Endothelial cell of umbilical vein (primary cell): Measurements from ENCODE around the gene SYT14.

Experiments used
- CTCF ChIP-seq, 2 donors: IDR thresholded peaks; 1 replicate in 1 of 2; 2 replicates in 1 of 2; pipeline ENCODE4 v1.5.1; 2011; ENCODE audit warnings: low read length in 2 of 2, mild to moderate bottlenecking in 2 of 2, moderate library complexity in 2 of 2, control low read depth in 1 of 2, inconsistent platforms in 1 of 2, low read depth in 1 of 2; ENCODE audit not compliant: insufficient read depth in 1 of 2; ENCODE audit errors: extremely low read depth in 1 of 2
- EZH2 ChIP-seq: IDR thresholded peaks from 2 replicates; pipeline ENCODE4 v1.6.1; 2012; ENCODE audit warnings: borderline replicate concordance, low read depth, mild to moderate bottlenecking, moderate library complexity, low read length, inconsistent platforms; ENCODE audit not compliant: severe bottlenecking

DNA sequence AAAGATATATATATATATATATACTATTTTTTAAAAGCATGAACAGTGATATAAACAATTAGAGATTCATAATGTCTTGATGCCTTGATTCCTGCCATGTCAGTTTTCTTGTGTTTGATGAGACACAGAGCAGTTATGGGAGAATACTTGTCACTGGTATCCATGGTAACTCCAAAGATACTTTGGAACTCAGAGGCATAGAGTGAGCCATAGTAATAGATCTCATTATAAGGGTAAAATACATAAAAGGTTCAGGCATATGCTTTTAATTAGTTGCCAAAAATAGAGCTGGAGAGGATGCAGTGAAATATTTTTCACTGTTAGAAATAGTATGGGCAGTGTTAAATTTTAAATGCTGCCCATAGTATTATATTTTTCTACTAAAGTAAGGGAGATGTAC lies 134.1 kb downstream of the SYT14 start:
- no peak for TF ChIP-seq CTCF (IDR thresholded peaks at IDR 0.05; ENCODE audit: extremely low read depth in 1 of 2, insufficient read depth in 1 of 2, low read depth in 1 of 2, low read length in 2 of 2)
- TF ChIP-seq EZH2 = no peak
